Activated B cell treated with CpG ODN at 0.5 μM for 24 hours (primary cell): ENCODE results near the gene L3MBTL3. TPM values are rescaled to one million over a fixed set of nuclear protein-coding genes. Genes with fewer than 3 reads are reported as not detected.

ENCODE experiments used
- ATAC-seq: fragments of 200-7000 bp; cut with Tn5 transposase; one replicate; pipeline ENCODE4 v1.10.0; 2021; ENCODE audit warnings: low read depth, mild to moderate bottlenecking, moderate library complexity
- CTCF ChIA-PET: fragments of 350-600 bp; sonication (Branson Sonifier 250); formaldehyde crosslinking; loops from one replicate; lab custom pipeline; 2021; ENCODE audit warnings: antibody characterized with exemption; lab: Charles Lee
- POLR2A ChIA-PET: fragments of 350-600 bp; sonication (Branson Sonifier 250); formaldehyde crosslinking; loops from one replicate; lab custom pipeline; 2021; ENCODE audit warnings: antibody characterized with exemption; lab: Charles Lee
- DNase-seq: peaks from one replicate; pipeline ENCODE4 v3.0.0; 2022
- H3K27ac Mint-ChIP-seq: one replicate; pipeline ENCODE4 v1.8.0; 2020; ENCODE audit warnings: mixed read lengths
- H3K27me3 Mint-ChIP-seq: one replicate; pipeline ENCODE4 v1.8.0; 2021; ENCODE audit warnings: mixed read lengths
- H3K36me3 Mint-ChIP-seq: one replicate; pipeline ENCODE4 v1.8.0; 2021; ENCODE audit warnings: low read depth, mixed read lengths
- H3K4me1 Mint-ChIP-seq: one replicate; pipeline ENCODE4 v1.8.0; 2021; ENCODE audit warnings: mixed read lengths
- H3K4me3 Mint-ChIP-seq: one replicate; pipeline ENCODE4 v1.8.0; 2020; ENCODE audit warnings: mild to moderate bottlenecking, mixed read lengths
- H3K9me3 Mint-ChIP-seq: one replicate; pipeline ENCODE4 v1.8.0; 2020; ENCODE audit warnings: mixed read lengths
- intact Hi-C: fragments of 100-400 bp; cut with micrococcal nuclease; formaldehyde crosslinking; loops from one replicate; pipeline ENCODE4 v1.15.1; 2024
- total RNA-seq: library from RNA; stranded (reverse); gene quantifications from 2 replicates; pipeline ENCODE4 v1.2.3, GENCODE V29; 2022
- TF ChIP-seq, protein P1 (sequence below): fragments of 200-600 bp; IDR thresholded peaks from one replicate; pipeline ENCODE4 v1.8.0; 2022; ENCODE audit warnings: antibody characterized with exemption, mild to moderate bottlenecking

The L3MBTL3 gene
- total RNA-seq, 1 donor from 2014 or later = 30.4 TPM

DNA sequence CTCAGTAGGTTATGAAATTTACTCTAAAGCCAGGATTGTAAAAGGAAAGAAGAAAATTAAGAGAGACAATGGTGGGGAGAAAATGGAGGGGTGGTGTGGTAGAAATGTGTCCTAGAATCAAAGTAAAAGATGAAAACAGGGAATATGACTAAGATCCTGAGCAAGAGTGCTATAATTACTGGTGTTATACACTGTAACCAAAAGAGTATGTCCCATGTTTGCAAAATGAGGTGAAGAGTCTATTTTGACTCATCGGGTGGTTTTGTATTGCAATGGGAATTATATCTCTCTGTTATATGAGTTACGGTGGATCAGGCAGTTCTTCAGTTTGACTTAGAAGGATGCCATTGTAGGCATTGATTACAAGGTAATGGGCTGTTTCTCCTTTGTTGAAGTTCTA is 8.5 kb downstream of the L3MBTL3 start:
- CTCF ChIA-PET = interaction anchor here (1.0 kb wide), 1 partner anchor 429 kb away, joined by 6 read pairs; no protein-coding TSS in a partner anchor
- ATAC-seq = no peak
- intact Hi-C loops = no loop called here
- H3K27me3 Mint-ChIP-seq = no peaks in the 10 kb centered on the region
- H3K4me1 Mint-ChIP-seq = peaks cover 42% of the 10 kb centered on the region
- no peaks in the 10 kb centered on the region for H3K9me3 Mint-ChIP-seq
- peak overlapping the region; percentile 36 for H3K27ac Mint-ChIP-seq
- no peak overlapping the region for H3K4me3 Mint-ChIP-seq
- DNase-seq = no peak
- TF ChIP-seq, protein P1, sequence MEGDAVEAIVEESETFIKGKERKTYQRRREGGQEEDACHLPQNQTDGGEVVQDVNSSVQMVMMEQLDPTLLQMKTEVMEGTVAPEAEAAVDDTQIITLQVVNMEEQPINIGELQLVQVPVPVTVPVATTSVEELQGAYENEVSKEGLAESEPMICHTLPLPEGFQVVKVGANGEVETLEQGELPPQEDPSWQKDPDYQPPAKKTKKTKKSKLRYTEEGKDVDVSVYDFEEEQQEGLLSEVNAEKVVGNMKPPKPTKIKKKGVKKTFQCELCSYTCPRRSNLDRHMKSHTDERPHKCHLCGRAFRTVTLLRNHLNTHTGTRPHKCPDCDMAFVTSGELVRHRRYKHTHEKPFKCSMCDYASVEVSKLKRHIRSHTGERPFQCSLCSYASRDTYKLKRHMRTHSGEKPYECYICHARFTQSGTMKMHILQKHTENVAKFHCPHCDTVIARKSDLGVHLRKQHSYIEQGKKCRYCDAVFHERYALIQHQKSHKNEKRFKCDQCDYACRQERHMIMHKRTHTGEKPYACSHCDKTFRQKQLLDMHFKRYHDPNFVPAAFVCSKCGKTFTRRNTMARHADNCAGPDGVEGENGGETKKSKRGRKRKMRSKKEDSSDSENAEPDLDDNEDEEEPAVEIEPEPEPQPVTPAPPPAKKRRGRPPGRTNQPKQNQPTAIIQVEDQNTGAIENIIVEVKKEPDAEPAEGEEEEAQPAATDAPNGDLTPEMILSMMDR = no peak
- POLR2A ChIA-PET = no interaction called here
- H3K36me3 Mint-ChIP-seq = peaks cover 23% of the 10 kb centered on the region

DNA sequence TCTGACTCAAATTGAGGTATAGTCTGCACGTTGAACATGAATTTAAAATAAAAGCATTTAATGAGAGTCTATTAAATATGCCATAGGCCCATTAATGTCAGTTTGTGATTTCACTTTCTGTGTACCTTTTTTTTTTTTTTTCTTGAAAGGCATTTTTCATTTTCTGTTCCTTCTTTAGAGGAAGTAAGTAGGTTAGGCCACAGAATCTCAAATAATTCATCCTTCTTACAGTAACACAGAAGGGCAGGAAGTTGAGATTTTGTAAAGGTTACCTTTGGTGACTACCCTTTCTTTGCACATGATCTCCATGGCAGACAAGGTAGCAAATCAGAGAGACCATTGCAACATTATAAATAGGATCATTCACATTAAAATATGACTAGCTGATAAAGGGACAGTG is 9.6 kb downstream of the L3MBTL3 start:
- peak; percentile 91 for ATAC-seq
- Mint-ChIP-seq H3K9me3 (no peaks in the 10 kb centered on the region), H3K27ac (peak overlapping the region; percentile 71), H3K4me3 (peak overlapping the region; percentile 24), H3K4me1 (peaks cover 47% of the 10 kb centered on the region), H3K27me3 (no peaks in the 10 kb centered on the region), H3K36me3 (peaks cover 30% of the 10 kb centered on the region)
- TF ChIP-seq, protein P1 = no peak
- ChIA-PET CTCF (interaction anchor here (1.0 kb wide), 1 partner anchor 430 kb away, joined by 6 read pairs; no protein-coding TSS in a partner anchor), POLR2A (no interaction called here)
- no peak for DNase-seq
- intact Hi-C loops = loop anchor here (1.0 kb wide), 1 partner anchor 10 kb away; the partner anchor contains the start of gene L3MBTL3

DNA sequence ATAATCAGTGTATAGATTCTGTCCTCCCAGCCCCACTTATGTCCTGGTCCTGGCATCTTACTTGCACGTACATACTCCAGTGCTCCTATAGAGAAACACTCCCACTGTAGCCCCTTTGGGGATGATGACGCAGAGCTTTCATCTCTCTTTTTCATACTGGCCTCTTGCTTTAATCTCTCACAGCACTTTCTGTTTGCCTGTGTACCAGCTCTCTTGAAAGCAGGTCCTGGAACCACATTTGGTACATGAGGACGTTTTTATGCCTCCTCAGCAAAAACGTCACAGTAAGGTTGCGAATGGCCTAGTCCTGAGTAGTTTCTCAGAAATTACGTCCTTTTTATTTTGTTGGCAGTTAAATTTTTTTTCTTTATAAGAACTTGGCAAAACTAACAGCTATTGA is 10.8 kb downstream of the L3MBTL3 start:
- H3K9me3 Mint-ChIP-seq = no peaks in the 10 kb centered on the region
- DNase-seq (no peak), ATAC-seq (no peak)
- POLR2A ChIA-PET = no interaction called here
- H3K27me3 Mint-ChIP-seq = no peaks in the 10 kb centered on the region
- TF ChIP-seq, protein P1 = no peak
- peaks cover 53% of the 10 kb centered on the region for H3K4me1 Mint-ChIP-seq
- H3K4me3 Mint-ChIP-seq = no peak overlapping the region
- H3K27ac Mint-ChIP-seq = peak overlapping the region; percentile 71
- peaks cover 35% of the 10 kb centered on the region for H3K36me3 Mint-ChIP-seq
- intact Hi-C loops = no loop called here
- CTCF ChIA-PET = interaction anchor here (1.9 kb wide), 1 partner anchor 8 kb away, joined by 6 read pairs; no protein-coding TSS in a partner anchor

DNA sequence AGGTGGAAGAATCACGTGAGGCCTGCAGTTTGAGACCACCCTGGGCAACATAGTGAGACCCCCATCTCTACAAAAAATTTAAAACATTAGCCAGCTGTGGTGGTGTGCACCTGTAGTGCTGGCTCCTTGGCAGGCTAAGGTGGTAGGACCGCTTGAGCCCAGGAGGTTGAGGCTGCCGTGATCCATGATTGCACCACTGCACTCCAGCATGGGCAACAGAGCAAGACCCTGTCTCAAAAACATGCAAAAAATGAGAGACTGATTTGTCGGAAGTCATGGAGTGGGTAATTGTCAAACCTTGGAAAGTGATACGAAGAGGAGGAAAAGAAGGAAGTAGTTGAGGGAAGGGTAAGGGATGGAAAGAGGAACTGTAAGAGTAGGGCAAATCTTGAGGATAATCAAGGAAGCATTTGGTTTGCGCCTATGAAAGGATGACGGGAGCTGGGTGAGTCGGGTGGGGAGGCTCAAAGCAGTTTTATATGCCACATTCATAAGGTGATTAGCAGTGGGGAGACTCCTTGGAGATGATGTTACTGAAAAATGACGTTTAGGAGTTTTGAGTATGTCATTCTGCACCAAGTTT is 14.5 kb downstream of the L3MBTL3 start:
- no peaks in the 10 kb centered on the region for H3K9me3 Mint-ChIP-seq
- no peak overlapping the region for H3K4me3 Mint-ChIP-seq
- CTCF ChIA-PET = no interaction called here
- peaks cover 63% of the 10 kb centered on the region for H3K4me1 Mint-ChIP-seq
- DNase-seq (no peak), ATAC-seq (no peak)
- intact Hi-C loops = no loop called here
- H3K27ac Mint-ChIP-seq = no peak overlapping the region
- H3K27me3 Mint-ChIP-seq = no peaks in the 10 kb centered on the region
- TF ChIP-seq, protein P1 = no peak
- peaks cover 30% of the 10 kb centered on the region for H3K36me3 Mint-ChIP-seq
- POLR2A ChIA-PET = no interaction called here

DNA sequence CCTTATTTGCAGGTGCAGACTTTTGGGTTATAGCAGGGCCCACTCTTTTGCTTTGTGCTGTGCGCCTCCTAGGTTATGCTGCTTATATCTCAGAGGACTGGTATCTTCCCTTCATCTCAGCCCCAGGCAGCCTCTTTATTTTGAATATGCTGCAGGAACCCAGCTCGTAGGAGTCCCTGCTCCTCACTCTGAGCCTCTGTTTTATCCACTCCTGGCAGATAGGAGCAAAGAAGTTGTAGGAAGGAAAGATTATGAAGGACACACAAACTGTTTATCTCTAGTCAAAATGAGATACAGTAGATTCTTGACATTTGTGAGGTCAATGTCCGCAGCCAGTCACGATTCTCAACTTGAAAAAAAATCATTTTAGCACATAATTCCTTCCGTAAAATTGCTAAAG is 15.6 kb downstream of the L3MBTL3 start:
- Mint-ChIP-seq H3K36me3 (peaks cover 30% of the 10 kb centered on the region), H3K4me3 (no peak overlapping the region), H3K27me3 (no peaks in the 10 kb centered on the region), H3K4me1 (peaks cover 61% of the 10 kb centered on the region), H3K9me3 (no peaks in the 10 kb centered on the region), H3K27ac (no peak overlapping the region)
- no peak for DNase-seq
- no peak for ATAC-seq
- intact Hi-C loops = no loop called here
- TF ChIP-seq, protein P1 = no peak
- CTCF ChIA-PET = no interaction called here
- POLR2A ChIA-PET = no interaction called here
